Caco-2 (cell line): ENCODE measurements around the gene UBASH3B. TPM values are rescaled to one million over a fixed set of nuclear protein-coding genes. Genes with fewer than 3 reads are reported as not detected.

Experiments
- BruUV-seq: library from RNA; stranded (reverse); fragments of 400-500 nt; replicated peaks from 2 replicates; lab custom pipeline; 2021; lab: Mats Ljungman, UMichigan
- CTCF ChIA-PET: fragments of 300-600 bp; sonication (Branson Sonifier 250); formaldehyde crosslinking; loops from one replicate; lab custom pipeline; 2022; ENCODE audit warnings: antibody characterized with exemption; lab: Charles Lee
- POLR2A ChIA-PET: fragments of 300-600 bp; sonication (Branson Sonifier 250); formaldehyde crosslinking; loops from one replicate; lab custom pipeline; 2022; ENCODE audit warnings: antibody characterized with exemption; lab: Charles Lee
- DNase-seq, 2 experiments: peaks; one replicate each; pipeline versions ENCODE4 v3.0.0 to v3.0.0-alpha.2; 2020 to 2022
- H3K27me3 ChIP-seq: replicated peaks from 2 replicates; pipeline ENCODE4 v1.6.0; 2011; ENCODE audit warnings: low read length; ENCODE audit not compliant: control insufficient read depth, insufficient read depth
- H3K36me3 ChIP-seq: 2 replicates; pipeline ENCODE4 v1.5.1; 2011; ENCODE audit warnings: low read length; ENCODE audit not compliant: control insufficient read depth, insufficient read depth
- H3K4me1 ChIP-seq: fragments of 250-450 bp; sonication (Bioruptor Pico); 2 replicates; pipeline ENCODE4 v1.5.1; 2020; ENCODE audit warnings: mild to moderate bottlenecking
- H3K4me3 ChIP-seq: 2 replicates; pipeline ENCODE4 v1.5.1; 2011; ENCODE audit warnings: low read depth, mild to moderate bottlenecking, control low read depth, low read length
- H3K9me3 ChIP-seq: fragments of 250-450 bp; sonication (Bioruptor Pico); 2 replicates; pipeline ENCODE4 v1.5.1; 2020; ENCODE audit warnings: mild to moderate bottlenecking, moderate library complexity
- H3K27ac Mint-ChIP-seq: one replicate; pipeline ENCODE4 v1.8.0; 2022; ENCODE audit warnings: mixed read lengths; ENCODE audit not compliant: unreplicated experiment
- H3K27me3 Mint-ChIP-seq: one replicate; pipeline ENCODE4 v1.8.0; 2022; ENCODE audit warnings: mixed read lengths; ENCODE audit not compliant: insufficient read depth, unreplicated experiment
- H3K36me3 Mint-ChIP-seq: one replicate; pipeline ENCODE4 v1.8.0; 2022; ENCODE audit warnings: mild to moderate bottlenecking, mixed read lengths; ENCODE audit not compliant: insufficient read depth, unreplicated experiment
- H3K4me1 Mint-ChIP-seq: one replicate; pipeline ENCODE4 v1.8.0; 2022; ENCODE audit warnings: low read depth, mixed read lengths; ENCODE audit not compliant: unreplicated experiment
- H3K4me3 Mint-ChIP-seq: one replicate; pipeline ENCODE4 v1.8.0; 2022; ENCODE audit warnings: mild to moderate bottlenecking, moderate library complexity, mixed read lengths; ENCODE audit not compliant: unreplicated experiment
- H3K9me3 Mint-ChIP-seq: one replicate; pipeline ENCODE4 v1.8.0; 2022; ENCODE audit warnings: mixed read lengths; ENCODE audit not compliant: unreplicated experiment
- CTCF ChIP-seq, 2 experiments: fragments of 200-600 bp in 1 of 2; IDR thresholded peaks; 1 replicate in 1 of 2; 2 replicates in 1 of 2; pipeline versions ENCODE4 v1.5.1 to v1.8.0; 2011 to 2022; ENCODE audit warnings: antibody characterized with exemption in 1 of 2, control low read depth in 1 of 2, inconsistent platforms in 1 of 2, low read depth in 1 of 2, low read length in 1 of 2, mild to moderate bottlenecking in 1 of 2, moderate library complexity in 1 of 2; ENCODE audit not compliant: insufficient read depth in 1 of 2, severe bottlenecking in 1 of 2, unreplicated experiment in 1 of 2
- intact Hi-C: fragments of 100-400 bp; cut with micrococcal nuclease; formaldehyde crosslinking; loops from one replicate; pipeline ENCODE4 v1.10.0; 2022; ENCODE audit not compliant: unreplicated experiment
- total RNA-seq: library from RNA; stranded (reverse); gene quantifications from 2 replicates; pipeline ENCODE4 v1.2.3, GENCODE V29; 2022

UBASH3B gene
- total RNA-seq, 1 experiment from 2014 or later, result 21.5 TPM

GRCh38 chr11:122616718-122617117, 38.8 kb upstream of the UBASH3B start:
- Histone ChIP-seq H3K27me3 (no peaks in the 10 kb centered on the region), H3K36me3 (no peaks in the 10 kb centered on the region), H3K9me3 (no peaks in the 10 kb centered on the region), H3K4me3 (no peak overlapping the region), H3K4me1 (no peaks in the 10 kb centered on the region)
- POLR2A ChIA-PET, result no interaction called here
- Mint-ChIP-seq H3K27me3 (peaks cover 3% of the 10 kb centered on the region), H3K9me3 (no peaks in the 10 kb centered on the region), H3K4me3 (no peak overlapping the region), H3K27ac (no peak overlapping the region), H3K4me1 (no peaks in the 10 kb centered on the region), H3K36me3 (no peaks in the 10 kb centered on the region)
- no TSS peak for BruUV-seq
- DNase-seq, result no peak
- no peak for TF ChIP-seq CTCF (IDR thresholded peaks at IDR 0.05; ENCODE audit: insufficient read depth in 1 of 2, low read depth in 1 of 2, low read length in 1 of 2, severe bottlenecking in 1 of 2, unreplicated experiment in 1 of 2)
- CTCF ChIA-PET, result interaction anchor here (1.2 kb wide), 1 partner anchor 12 kb away, joined by 7 read pairs; no protein-coding TSS in a partner anchor
- intact Hi-C loops, result no loop called here

- no peak for DNase-seq
- H3K9me3 ChIP-seq, result no peaks in the 10 kb centered on the region
- no peaks in the 10 kb centered on the region for H3K4me1 ChIP-seq
- H3K9me3 Mint-ChIP-seq, result no peaks in the 10 kb centered on the region
- no peaks in the 10 kb centered on the region for H3K36me3 ChIP-seq
- H3K4me1 Mint-ChIP-seq, result no peaks in the 10 kb centered on the region
- ChIA-PET CTCF (interaction anchor here (0.6 to 1.2 kb wide), 2 partner anchors 12 to 14 kb away, joined by 4 to 7 read pairs; no protein-coding TSS in a partner anchor), POLR2A (no interaction called here)
- no peak overlapping the region for H3K4me3 ChIP-seq
- BruUV-seq, result no TSS peak
- no peaks in the 10 kb centered on the region for H3K27me3 ChIP-seq
- peaks cover 6% of the 10 kb centered on the region for H3K27me3 Mint-ChIP-seq
- intact Hi-C loops, result no loop called here
- no peaks in the 10 kb centered on the region for H3K36me3 Mint-ChIP-seq
- H3K27ac Mint-ChIP-seq, result no peak overlapping the region
- H3K4me3 Mint-ChIP-seq, result no peak overlapping the region
- no peak for TF ChIP-seq CTCF (IDR thresholded peaks at IDR 0.05; ENCODE audit: insufficient read depth in 1 of 2, low read depth in 1 of 2, low read length in 1 of 2, severe bottlenecking in 1 of 2, unreplicated experiment in 1 of 2)
These were observed 38.2 kb upstream of the UBASH3B start for GRCh38 chr11:122617297-122617696.

GRCh38 chr11:122617926-122618325, 37.6 kb upstream of the UBASH3B start:
- H3K36me3 ChIP-seq, result no peaks in the 10 kb centered on the region
- no peak for DNase-seq
- Mint-ChIP-seq H3K27me3 (peaks cover 8% of the 10 kb centered on the region), H3K27ac (no peak overlapping the region), H3K4me3 (no peak overlapping the region), H3K9me3 (no peaks in the 10 kb centered on the region), H3K4me1 (no peaks in the 10 kb centered on the region), H3K36me3 (no peaks in the 10 kb centered on the region)
- H3K4me1 ChIP-seq, result no peaks in the 10 kb centered on the region
- TF ChIP-seq CTCF (IDR thresholded peaks at IDR 0.05; ENCODE audit: insufficient read depth in 1 of 2, low read depth in 1 of 2, low read length in 1 of 2, severe bottlenecking in 1 of 2, unreplicated experiment in 1 of 2), result no peak
- intact Hi-C loops, result no loop called here
- H3K4me3 ChIP-seq, result no peak overlapping the region
- no peaks in the 10 kb centered on the region for H3K9me3 ChIP-seq
- BruUV-seq, result no TSS peak
- CTCF ChIA-PET, result interaction anchor here (0.6 to 1.2 kb wide), 2 partner anchors 11 to 13 kb away, joined by 4 to 7 read pairs; no protein-coding TSS in a partner anchor
- POLR2A ChIA-PET, result no interaction called here
- no peaks in the 10 kb centered on the region for H3K27me3 ChIP-seq
